ENCODE data around the gene ANXA5.

ANXA5 gene

GRCh38 chr4:121711263-121712000 is 14.7 kb upstream of the ANXA5 start:
- no peak for FAIRE-seq

DNA sequence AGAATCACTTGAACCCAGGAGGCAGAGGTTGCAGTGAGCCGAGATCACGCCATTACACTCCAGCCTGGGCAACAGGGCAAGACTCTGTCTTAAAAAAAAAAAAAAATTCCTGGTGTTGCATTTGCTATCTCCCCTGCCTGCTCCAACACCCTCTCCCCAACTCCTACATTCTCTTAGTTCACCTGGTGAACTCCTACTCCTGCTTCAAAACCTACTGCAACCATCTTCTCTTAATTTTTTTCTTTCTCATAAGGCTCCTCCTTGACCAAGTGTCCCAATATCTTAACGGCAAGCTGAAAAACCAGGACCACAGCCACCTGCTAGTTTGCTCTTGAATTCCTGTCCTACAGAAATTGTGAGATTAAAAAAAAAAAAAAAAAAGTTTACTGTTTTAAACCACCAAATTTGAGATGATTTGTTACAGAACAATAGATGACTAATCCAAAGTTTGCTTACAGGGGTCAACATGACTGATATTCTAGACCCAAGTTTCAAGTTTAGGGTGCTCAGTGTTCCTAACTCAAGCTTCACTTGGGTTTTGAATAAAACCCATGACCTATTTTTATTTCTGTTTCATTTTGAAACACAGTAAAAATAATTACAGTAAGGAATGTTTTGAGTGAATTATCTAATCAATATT is 13.1 kb upstream of the ANXA5 start:
- no peak for FAIRE-seq

DNA sequence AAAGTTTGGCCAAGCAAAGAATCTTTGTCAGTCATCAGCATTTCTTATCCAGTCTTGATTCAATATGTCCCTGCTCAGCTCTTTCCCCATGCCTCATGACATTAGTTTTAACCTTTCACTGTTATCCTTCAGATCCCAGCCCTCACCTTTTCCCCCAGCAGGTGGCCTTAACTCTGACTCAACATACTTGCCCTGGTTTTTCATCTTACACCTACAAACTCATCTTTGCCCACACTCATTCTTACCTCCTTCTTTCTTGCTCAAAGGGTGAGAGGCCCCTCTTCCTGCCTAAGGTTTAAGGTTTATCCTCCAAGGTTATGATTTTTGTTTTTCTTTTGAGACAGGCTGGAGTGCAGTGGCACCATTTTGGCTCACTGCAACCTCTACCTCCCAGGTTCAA is 10.6 kb upstream of the ANXA5 start:
- FAIRE-seq, result no peak

GRCh38 chr4:121706595-121707021 is 9.8 kb upstream of the ANXA5 start:
- no peak for FAIRE-seq

DNA sequence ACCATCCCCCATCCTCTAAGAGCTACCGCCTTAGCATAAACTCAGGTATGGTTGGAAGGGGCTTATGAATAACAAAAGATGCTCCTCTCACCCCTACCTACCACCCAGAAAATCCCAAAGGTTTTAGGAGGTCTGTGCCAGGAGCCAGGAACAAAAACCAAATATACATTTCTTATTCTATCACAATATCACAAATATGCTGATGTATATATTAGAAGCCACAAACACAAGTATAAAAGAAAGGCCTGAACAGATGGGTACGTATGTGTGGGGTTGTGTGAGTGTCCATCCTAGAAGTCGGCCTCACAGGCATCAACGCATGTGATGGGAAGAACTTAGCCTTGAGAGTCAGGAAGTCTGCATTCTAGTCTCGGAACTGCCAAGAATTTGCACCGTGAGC is 8.7 kb upstream of the ANXA5 start:
- no peak for FAIRE-seq

DNA sequence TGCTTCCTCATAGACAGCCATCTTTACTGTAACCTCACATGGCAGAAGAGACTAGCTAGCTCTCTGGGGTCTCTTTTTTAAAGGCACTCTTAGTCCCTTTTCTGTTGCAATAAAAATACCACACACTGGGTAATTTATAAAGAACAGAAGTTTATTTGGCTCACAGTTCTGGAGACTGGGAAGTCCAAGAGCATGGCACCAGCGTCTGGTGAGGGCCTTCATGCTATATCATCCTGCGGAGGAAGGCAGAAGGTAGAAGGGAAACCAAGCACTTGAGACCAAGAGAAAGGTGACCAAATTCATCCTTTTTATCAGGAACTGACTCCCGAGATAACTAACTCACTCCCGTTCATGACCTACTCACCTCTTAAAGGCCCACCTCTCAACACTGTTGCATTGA is 5.4 kb upstream of the ANXA5 start:
- no peak for FAIRE-seq

DNA sequence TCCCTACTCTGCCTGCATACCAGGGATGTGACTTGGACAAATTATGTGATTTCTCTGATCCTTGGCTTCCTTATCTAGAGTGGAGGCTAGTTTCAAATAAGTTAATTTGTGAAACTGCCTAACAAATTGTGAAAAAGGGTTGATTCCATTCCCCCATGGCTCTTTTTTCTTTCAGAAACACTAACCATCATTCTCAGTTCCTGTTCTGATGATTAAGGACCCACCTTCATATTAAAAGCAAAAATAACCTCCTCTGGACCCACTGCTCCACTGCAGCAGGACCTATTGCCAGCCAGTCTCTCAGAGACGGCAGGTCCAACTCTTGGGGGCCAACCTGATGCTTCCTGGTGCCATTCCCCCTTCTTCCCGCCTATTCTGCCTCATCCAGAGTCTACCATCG is 4.5 kb upstream of the ANXA5 start:
- no peak for FAIRE-seq

GRCh38 chr4:121698236-121698671 is 1.5 kb upstream of the ANXA5 start:
- FAIRE-seq, result no peak

DNA sequence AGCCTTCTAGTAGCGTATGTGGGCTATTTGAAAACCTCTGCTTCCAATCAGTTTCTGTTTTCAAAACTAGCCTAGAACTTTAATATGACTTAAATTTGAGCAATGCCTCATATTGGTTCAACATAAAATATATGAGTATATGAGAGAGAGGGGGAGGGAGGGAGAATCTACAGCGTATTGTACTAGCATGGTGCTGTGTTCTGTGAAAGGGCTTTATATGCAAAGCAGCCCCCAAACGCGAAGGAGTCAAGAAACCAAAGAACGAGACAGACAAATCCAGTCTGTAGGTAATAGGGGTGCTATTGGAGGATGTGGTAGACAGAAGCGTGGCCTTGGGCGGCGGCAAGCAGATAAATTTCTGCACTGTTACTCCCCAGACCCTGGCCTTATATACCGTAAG is 784 bp upstream of the ANXA5 start:
- no peak for FAIRE-seq

GRCh38 chr4:121696170-121696580 is 605 bp downstream of the ANXA5 start:
- no peak for FAIRE-seq

GRCh38 chr4:121693886-121694285 is 2.9 kb downstream of the ANXA5 start:
- no peak for FAIRE-seq

DNA sequence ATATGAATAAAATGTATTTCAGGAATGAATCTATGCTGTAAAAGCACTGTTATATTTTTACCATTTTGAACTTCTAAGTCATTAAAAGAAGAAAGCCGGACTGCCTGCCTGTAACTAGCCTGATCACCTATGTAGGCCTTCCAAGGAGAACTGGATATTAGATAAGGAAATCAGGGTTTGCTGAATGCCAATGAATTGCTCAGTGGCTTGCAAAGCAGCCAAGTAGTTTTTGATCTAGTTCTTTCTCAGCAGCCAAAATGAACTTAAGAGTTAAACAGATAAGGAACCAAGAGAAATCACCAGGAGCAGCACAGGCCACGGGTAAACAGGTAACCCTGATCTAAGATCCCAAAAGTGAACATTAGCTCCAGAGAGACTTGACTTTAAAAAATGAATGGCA is 3.3 kb downstream of the ANXA5 start:
- no peak for FAIRE-seq

- FAIRE-seq, result no peak
These were observed 4.5 kb downstream of the ANXA5 start for GRCh38 chr4:121692261-121692660.

GRCh38 chr4:121690001-121690400 is 6.8 kb downstream of the ANXA5 start:
- FAIRE-seq, result no peak

DNA sequence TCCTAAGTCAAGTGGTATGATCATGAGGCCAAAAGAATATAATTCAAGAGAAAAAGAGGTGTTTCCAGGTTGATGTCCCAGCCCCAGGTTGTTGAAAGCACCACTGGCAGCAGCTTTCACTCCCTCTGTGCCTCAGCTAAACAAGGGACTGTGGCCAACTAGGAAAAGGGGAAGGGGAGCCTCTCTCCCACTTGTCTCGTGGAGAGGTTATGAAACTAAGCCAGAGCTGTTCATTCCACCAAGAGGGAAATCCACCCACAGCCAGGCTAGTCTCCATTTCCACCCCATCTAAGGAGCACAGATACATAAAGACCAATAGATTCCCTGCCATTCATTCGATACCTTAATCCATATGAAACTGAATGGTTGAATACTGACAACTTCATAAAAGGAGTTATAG is 8.1 kb downstream of the ANXA5 start:
- FAIRE-seq, result no peak

DNA sequence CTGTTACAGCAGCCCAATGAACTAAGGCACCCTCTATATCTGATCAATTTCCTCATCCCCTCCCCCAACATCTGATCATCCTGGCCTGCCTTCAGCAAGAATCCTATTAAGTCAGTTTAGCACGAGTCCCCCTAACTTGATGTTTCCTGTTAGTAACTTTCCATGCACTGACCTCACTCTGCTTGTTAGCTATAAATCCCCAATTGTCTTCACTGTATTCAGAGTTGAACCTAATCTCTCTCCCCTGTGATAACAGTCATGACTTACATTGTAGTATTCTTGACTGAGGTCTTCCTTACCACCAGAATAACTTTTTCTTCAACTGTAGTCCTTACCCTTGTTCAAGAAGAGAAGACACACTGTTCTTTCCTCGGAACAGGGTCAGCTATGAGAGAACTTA is 8.5 kb downstream of the ANXA5 start:
- no peak for FAIRE-seq

DNA sequence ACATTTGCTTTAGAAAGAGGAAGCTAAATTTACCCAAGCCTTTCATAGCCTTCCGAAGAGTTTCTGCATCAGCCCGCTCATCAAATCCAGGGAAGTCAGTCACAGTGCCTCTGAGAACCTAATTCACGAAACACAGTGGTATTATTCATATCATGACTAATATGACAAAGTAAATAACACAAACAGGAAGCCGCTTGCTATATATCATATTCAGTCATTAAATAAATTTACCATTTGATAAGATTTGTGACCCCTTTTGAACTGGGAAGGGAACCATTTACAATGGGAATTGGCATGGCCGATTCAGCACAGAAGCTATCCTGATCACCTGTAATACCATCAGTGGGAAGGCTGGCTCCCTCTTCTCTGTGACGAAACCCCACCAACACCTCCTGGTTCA is 10.5 kb downstream of the ANXA5 start:
- no peak for FAIRE-seq

DNA sequence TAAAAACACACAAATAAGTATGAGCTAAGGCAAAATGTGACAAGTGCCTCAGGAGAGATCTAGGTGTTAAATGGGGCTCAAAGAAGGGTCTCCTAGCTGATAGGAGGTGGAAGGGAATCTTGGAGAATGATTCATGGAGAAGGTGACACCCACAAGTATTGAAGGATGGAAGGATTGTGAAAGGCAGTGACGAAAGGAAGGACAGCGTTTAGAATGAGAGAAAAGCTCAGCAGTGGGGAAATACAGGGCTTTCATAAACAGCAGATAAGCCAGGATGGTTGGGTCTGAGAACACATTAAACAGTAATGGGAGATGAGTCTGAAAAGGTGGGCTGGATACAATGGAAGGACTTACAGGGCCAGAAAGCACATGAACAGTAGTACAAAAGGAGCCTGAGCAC is 11.5 kb downstream of the ANXA5 start:
- no peak for FAIRE-seq

- no peak for FAIRE-seq
These were observed 12.2 kb downstream of the ANXA5 start for GRCh38 chr4:121684561-121684960.

DNA sequence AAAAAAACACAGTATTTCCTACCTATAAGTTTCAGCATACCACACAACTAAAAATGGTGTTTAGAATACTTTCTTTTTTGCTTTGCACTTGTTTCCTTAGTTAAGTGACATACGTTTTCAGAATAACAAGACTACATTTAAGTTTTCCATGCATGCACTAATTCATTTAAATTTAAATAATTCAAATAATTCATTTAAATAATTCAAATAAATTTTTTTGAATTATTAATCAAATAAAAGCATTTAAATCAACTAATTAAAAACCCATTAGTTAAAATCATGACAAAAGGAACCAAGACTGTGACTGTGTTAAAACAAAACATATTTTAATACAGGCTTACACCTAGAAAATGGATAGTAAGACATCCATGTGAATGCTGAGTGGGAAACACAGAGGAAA is 12.8 kb downstream of the ANXA5 start:
- no peak for FAIRE-seq

DNA sequence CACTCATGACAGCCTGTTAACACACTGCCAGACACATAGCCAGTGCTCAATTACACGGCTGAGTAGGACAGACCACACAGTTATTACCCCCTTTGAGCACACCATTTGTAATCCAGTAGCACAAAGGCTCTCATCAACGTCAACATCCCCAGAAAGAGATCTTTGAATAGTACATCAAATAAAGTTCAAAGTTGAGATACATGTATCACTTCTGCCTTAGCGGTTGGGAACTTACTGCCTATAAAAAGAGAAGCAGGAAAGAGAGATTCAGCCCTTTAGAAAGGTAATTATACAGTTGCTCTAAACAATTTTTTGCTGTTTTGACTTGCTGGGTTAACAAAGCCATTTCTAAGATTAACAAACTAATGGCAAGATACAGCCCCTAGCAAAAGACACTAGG is 16.2 kb downstream of the ANXA5 start:
- FAIRE-seq, result no peak

GRCh38 chr4:121679951-121680350 is 16.8 kb downstream of the ANXA5 start:
- no peak for FAIRE-seq

DNA sequence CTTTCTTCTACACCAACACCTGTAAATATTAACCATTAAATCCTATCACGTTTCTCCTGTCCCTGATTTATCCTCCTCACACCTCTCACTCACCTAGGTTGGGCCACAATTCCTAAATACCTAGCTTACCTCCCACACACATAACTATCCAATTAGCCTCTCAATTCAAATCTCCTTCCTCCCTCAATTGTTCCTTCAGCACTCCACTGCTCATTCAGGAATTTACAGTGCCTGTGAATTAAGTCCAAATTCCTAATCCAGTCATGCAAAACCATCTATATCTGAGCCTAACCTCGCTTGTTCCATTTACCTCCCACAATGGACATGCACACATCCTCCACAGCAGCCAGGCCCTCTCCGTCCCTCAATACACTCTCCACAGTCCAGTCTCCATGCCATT is 17.5 kb downstream of the ANXA5 start:
- FAIRE-seq, result no peak

GRCh38 chr4:121677524-121677923 is 19.3 kb downstream of the ANXA5 start:
- FAIRE-seq, result no peak
